NCI-H2227 treated with DMSO at 0.1 percent for 48 hours (cell line): ENCODE results near the gene NCMAP.

ENCODE experiments used
- DNase-seq: peaks from one replicate; lab custom pipeline; 2025; lab: John Stamatoyannopoulos, UW

Gene NCMAP

DNA sequence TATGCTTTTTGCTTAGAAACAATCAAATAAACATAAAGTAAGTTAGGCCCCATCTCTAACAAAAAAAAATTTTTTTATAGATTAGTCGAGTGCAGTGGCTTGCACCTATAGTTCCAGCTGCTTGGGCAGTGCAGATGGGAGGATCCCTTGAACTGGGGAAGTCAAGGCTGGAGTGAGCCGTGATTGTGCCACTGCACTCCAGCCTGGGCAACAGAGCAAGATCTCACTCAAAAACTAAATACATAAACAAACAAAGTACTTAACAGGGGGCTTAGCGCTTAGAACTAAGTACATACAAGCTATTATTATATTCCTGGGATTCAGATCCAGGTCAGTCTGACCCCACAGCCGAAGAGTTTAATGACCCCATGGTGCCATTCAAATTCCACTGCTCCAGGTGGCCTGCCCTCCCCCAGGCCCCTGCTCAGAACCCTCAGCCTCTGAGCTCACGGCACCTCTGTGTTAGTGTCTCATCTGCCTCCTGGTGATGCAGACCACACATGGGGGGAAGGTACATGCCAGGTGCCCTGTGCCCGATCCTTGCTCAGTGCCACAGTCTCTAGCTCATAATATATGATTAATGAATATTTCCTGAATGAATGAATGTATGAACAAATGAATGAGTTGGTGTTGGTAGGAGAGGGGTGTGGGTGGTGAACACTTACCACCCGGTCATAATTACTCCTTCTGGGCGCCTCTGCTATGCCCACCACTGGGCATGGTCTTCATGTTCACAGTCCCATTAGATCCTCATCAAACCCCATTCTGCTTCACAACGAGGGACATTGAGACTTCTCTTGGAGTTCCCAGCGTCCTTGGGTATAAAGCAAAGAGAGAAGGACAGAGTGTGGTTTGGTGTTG lies 14.6 kb downstream of the NCMAP start:
- no peak for DNase-seq

DNA sequence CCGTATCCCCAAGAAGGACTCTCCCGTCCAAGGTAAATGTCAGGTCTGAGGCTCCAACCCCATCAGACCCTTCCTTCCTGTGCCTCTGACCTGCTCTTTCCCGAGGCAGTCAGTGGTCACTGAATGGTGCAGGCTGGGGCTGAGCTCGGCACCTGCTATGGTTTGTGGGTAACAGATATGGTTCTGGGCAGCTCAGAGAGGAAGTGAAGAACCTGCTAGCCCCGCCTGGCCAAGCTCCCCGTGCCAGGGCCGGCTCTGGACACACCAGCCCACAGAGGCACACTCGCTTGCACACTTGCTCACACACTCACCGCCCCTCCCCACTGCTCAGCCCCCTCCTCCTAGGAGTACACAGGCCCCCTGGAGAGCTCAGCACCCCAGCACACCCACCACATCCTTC lies 16.4 kb downstream of the NCMAP start:
- DNase-seq, result no peak

DNA sequence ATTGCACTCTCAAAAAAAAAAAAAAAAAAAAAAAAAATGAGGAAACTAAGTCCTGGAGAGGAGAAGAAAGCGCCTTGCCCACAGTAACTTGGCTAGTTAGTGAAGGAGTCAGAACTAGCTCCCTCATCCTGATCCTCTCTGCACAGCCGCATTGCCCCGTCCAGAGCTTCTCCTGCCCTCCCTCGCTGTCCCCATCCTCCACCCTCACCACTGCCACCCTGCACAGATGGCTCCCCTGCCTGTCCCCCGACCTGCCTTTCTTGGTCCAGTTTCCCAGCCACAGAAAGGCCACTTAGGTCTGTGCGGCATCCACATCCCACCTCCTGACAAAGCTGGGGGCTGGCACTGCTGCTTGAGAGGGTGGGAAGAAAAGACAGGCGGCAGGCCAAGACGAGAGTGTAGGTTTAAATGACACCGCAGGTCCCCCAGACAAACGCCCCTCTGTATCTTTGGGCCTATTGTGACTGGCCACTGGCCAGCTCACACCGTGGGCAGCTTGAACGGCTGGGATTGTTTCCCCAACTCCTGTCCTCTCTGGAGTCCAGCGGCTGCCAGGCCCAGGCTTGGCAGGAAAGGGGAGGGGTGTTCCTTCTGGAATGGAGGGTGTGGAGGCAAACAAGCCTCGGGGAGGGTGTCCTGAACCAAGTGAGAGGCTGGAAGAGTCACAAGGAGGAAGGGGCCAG lies 20.2 kb downstream of the NCMAP start:
- DNase-seq, result no peak

DNA sequence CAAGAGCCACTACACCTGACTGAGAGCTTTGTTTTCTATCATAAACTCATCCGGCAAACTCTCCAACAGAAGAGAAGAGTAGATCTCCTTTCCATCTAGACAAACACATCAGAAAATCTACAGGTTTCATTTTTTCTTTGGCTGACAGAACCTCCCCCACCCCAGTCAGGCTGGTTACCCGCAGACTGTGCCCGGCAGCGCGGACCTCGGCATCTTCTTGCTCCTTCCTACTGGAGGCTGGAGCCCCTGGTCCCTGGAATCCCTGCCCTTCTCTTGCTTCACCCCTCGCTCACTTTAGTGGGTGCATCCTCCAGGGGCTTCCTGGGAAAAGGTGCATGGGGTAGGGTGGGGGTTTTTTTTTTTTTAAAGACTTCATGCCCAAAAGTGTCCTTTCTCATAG lies 23.0 kb downstream of the NCMAP start:
- no peak for DNase-seq

DNA sequence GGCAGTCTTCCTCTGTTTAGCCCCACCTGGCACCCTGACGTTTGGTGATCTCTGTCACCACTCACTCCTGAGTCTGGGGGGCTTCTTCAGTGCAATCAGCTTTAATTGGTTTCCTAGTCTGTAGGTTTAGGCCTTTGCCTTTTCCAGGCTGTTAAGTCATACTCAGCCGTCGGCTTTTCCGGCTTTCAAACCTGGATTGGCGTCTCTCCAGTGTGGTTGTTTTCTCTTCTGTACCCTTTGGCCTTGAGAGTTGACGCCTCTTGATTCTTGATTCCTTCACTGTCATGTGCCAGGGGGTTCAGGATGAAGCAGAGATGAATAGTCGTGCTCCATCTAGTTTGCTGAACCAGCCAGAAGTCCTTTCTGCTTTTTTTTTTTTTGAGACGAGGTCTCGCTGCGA lies 24.9 kb downstream of the NCMAP start:
- DNase-seq, result no peak

DNA sequence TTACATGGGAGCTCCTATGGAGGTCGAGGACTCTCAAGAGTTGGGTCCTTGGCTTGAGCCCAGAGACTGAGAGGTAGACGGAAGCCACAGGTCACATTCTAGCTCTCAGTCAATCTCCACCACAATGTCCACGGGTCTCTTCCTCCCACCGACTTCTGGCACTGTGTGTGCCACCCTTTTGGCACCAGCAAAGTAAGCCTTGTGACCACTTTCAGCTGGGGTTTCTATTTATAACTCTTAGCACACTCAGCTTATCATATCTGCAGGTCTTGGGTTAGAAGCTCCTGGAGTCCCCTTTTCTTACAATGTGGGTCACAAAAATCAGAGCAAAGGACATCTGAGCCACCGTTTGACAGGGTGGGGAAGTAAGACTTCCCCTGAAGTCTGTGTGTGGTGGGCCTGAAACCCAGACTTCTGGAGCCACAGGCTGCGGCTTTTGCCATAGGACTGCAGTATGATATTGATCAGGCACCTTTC lies 28.3 kb downstream of the NCMAP start:
- no peak for DNase-seq

DNA sequence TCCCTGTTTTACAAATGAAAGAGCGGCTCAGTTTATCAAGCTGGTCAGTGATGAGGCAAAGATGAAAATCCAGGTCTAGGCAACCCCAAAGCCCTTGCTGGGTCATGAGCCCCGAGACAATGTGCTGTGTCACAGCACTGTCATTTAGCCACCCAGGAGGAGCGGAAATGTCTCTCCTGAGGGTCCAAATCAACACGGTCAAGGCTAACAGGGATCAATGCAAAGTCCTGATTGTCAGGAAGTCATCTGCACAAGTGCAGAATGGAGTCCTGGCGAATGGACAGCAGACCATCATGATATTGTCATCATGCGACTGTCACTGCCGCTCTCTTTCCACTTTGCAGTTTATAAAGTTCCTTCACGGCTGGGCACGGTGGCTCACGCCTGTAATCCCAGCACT lies 30.2 kb downstream of the NCMAP start:
- DNase-seq, result no peak

DNA sequence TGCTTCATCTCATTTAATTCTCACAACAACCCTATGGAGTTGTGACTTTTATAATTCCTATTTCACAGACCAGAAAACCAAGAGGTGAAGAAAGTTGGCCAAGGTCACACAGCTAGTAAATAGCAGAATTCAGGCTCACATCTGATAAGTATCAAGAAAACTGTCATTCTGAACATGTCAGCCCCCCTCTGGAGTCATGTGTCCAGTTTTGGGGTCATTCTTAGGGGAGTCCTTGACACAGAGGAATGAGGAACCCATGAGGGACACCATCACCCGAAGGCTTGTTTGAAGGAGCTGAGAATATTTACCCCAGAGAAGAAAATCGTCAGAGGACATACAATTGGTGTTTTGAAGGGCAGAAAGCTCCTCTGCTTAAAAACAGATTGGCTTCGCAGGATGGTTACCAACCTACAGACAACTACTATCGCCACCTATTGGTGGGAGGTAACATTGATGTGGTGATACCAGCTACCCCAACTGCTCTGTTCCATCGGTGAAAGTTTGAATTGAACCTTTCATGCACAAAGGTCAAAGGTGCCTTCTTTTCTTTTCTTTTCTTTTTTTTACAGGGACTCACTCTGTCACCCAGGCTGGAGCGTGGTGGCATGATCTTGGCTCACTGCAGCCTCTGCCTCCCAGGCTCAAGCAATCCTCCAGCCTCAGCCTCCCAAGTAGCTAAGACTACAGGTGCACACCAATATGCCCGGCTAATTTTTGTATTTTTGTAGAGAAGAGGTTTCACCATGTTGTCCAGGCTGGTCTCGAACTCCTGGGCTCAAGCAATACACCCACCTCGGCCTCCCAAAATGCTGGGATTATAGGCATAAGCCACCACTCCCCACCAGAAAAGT lies 31.3 kb downstream of the NCMAP start:
- no peak for DNase-seq

DNA sequence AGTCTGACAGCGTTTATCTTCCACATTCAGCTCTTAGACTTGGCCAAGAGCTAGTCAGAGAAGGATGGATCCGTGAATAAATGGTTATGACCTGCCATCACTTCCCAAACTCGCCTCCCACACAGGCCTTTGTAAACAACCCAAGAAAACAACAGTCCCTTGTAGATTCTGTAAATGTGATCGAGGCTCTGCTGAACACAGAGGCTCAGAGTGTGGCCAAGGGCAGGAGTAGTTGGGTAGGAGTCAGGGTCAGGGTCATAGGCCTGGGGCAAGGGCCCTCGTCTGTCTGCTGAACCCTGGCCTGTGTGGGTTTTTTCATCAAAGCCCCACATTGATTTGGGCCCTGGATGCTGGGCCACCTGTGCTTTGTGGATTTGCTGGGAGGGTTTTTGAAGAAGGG lies 32.7 kb downstream of the NCMAP start:
- no peak for DNase-seq

DNA sequence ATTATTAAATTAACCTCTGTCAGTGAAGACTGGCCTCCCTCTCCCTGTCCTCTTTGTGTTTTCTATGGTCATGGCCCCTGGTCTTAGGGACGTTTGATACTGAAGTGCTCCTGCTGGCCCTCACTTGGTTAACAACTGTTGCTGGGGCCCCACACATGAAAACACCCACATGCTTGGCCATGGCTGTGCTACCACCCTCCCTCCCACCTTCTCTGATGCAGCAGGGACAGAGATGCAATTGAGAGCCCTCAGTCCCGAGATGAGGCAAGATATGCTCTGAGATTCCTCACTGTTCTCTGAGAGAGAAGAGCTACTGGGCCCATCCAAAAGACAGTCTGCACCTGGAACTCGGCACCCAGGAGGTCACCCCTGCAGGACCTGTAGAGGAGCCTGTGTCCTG lies 33.3 kb downstream of the NCMAP start:
- no peak for DNase-seq

DNA sequence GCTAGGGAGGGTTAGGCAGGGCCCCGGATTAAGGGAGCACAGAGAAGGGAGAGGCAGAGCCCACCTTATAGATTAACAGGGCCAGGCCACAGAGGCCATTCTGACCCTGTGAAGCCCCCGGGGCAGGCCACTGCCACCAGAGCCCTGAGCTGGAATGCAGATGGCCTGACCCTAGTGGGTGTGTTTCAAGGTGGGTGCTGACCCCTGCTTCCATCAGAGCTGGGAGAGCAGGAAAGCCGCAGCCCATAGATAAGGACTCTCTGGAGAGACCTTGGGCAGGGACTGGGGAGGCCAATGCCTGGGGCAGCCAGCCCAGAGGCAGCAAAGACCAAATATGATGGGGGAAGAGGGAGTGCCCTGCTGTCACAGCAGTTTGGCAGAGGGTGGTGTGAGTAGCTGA lies 35.9 kb downstream of the NCMAP start:
- DNase-seq, result no peak

DNA sequence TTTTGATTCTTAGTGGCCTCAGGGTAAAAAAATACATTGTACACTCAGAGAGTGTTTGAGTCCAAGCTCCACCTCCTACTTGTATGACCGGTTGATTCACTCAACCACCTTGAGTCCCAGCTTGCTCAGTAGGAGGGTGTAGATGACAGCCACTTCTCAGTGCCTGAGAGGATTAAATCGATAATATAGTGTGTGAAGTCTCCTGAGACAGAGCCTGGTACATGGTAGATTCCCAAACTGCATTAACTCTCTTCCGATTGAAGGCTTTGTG lies 38.4 kb downstream of the NCMAP start:
- DNase-seq, result no peak

DNA sequence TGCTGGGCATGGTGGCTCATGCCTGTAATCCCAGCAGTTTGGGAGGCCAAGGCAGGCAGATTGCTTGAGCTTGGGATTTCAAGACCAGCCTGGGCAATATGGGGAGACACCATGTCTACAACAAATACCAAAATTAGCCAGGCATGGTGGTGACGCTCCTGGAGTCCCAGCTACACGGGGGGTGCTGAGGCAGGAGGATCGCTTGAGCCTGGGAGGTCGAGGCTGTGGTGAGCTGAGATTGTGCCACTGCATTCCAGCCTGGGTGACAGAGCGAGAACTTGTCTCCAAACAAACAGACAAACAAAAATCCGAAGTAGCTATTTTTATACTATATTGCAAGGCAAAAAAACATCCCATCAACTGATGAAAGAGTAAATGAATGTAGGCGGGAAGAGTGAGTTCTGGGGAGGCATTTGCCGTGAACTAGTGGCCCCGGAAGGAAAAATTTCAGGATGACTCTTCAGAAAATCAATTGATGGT lies 40.6 kb downstream of the NCMAP start:
- DNase-seq, result no peak

DNA sequence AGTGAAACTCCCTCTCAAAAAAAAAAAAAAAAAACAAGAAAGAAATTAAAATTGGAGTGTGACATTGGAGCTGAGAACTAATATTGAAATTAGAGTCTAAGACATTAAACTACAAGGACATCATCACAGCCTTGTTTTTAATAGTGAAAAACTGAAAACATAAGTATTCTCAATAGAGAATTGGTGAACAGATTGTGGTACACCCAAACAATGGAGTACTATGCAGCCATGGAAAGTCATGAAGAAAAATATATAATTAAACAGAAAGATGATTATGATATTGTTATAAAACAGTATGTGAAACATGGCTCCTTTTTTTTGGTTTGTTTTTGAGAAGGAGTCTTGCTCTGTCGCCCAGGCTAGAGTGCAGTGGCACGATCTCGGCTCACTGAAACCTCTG lies 43.4 kb downstream of the NCMAP start:
- DNase-seq, result no peak

DNA sequence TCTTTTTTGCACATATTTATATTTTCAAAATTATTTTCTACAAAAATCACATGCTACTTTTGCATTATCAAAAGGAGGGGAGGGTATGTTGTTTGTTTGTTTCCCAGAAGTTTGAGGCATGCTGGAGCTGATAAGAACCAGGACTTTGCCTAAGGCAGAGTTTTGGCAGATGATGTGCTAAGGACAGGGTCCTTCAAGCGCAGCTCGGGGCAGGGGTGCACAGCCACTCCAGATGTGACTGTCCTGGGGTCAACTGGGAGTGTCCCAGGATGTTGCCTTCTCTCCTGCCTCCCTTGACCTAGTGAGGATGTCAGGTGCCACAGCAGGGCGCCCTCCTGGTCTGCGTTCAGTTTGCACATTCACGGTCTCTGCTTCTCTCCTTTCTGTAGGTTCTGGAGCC lies 44.7 kb downstream of the NCMAP start:
- DNase-seq, result no peak

DNA sequence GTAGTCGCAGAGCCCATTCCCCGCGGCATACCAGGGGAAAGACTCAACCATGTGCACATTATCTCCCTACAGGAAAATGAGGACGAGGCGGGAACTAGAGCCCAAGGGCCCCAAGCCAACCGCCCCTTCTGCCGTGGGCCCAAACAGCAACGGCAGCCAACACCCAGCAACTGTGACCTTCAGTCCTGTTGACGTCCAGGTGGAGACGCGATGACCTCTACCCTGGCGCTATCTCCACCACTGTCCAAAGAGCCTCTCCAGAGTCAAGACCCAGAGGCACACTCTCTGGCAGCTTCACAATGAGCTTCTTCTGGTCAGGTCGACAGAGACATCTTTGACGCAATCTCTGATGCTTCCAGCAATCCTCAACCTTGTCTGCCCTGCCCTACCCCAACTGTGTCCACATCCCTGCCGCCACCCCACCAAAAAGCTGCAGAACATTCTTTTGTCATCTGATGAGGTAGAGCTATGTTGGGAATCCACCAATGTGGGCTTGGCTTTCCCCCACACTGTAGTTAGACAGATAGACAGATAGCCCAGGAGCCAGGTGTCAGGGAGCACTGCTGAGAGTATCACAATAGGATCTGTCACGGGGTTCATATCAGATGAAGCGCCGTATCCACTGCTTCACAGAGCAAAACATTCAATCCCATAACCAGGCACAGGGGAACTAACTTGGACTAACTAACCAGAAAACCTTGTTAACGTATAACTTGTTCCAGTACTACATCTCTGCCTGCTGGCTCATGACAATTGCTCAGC lies 49.8 kb downstream of the NCMAP start:
- no peak for DNase-seq

DNA sequence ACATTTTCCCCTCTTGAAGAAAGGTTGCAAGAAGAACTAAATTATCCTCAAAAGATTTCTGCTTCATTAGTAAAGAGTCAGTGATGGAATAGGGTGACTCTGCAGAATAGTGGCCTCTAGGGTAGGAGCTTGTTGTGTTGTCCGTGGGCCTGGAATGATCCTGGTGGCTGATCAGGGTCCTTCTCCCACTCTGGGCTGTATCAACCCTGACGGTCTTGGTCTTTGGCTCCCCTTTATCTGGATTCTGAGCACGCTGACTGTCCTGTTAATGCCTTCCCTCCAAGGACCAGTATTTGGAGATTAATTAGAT lies 50.4 kb downstream of the NCMAP start:
- no peak for DNase-seq

DNA sequence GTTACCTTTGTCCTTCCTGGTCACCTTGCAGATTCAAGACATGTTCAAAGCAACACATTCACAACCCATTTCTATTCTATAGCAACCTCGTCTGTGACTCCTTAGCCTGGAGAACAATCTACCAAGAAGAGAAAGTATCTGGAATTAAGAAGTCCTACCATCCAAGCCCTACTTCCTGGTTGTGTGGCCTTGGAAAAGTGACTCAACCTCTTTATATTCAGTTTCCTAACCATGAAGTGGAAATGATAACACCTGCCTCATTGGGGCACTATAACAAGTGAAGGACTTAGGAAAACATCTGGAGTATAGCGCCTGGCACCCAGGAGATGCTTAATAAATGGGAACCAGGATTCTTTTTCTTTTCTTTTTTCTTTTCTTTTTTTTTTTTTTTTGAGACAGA lies 50.7 kb downstream of the NCMAP start:
- no peak for DNase-seq

DNA sequence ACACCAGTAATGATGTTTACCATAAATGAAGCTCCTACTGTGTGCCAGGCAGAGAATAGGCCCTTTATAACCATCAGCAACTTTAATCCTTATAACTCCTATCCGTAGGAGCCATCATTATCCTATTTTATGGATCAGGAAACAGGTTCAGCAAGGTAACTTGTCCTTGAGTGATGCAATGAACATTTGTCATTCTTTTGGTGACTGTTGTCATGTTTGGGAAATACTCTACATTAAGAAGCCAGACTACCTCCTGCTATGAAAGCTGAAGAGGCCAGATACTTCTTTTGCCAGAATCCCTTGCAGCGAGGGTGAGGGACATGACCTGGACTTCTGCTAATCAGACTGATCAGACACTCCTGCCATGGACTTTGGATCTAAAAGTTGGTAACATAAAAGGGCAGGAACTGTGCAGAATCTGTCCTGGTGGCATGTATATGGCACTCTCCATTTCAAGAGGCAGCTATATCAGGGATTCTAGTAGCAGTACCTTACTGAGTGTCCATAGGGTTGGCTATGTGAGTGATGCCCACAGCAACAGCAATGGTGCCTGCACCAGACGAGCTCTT lies 54.1 kb downstream of the NCMAP start:
- no peak for DNase-seq

DNA sequence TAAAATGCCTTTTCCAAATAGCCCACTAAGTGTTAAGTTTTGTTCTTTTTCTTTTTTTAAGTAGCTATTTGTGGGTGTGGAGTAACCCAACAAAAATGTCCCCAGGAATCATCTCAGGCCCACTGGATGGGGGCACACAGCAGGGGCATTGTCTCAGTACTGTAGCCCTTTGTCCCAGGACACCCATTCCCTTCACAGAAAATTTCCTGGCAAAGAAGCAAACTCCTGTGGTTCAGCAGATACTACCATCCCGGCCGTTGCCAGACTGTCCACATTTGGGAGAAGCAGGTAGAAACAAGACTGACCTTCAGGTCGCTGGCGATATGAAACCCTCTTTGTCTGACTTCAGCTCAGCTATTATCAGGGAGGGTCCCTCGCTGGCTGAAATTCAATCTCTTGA lies 63.5 kb downstream of the NCMAP start:
- DNase-seq, result peak; percentile 49

DNA sequence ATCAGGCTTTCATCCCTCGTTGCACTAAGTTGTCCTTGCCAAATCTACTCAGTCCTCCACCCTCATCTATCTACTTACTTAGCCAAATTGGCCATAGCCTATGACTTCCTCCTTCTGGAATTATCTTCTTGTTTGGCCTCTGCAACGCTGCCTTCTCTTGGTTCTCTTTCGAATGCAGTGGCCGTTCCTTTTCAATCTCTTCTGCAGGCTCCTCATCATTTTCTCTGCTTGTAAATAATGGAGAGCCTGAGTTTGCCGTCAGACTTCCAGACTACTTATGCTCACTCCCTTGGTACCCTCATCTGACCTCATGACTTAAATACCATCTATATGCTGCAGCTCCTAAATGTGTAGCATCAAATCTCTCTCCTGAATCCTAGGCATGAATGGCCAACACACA lies 64.8 kb downstream of the NCMAP start:
- DNase-seq, result no peak

DNA sequence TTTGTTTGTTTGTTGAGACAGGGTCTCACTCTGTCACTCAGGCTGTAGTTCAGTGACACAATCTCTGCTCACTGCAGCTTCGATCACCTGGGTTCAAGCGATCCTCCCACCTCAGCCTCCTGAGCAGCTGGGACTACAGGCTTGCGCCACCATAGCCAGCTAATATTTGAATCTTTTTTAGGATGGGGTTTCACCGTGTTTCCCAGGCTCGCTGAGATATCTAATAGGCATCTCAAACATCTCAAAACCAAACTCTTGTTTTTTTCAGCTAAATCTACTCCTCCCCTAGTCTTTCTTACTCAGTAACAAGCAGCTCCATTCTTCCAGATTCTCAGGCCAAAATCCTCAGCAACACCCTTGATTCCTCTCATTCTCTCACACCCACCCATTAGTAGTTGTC lies 65.2 kb downstream of the NCMAP start:
- no peak for DNase-seq
